Left lung (tissue), 10 donors: ENCODE data around the gene CEBPB. TPM values are rescaled to one million over a fixed set of nuclear protein-coding genes. Genes with fewer than 3 reads are reported as not detected.

Experiments
- ATAC-seq: fragments of 200-7000 bp; cut with Tn5 transposase; one replicate; pipeline ENCODE4 v1.9.1; 2020; ENCODE audit warnings: moderate library complexity
- DNase-seq, 4 donors: peaks; one replicate each; pipeline ENCODE4 v3.0.0-alpha.2; 2013 to 2020
- H3K27ac ChIP-seq, 2 donors: fragments of 200-600 bp; sonication (generic) in 1 of 2; one replicate each; pipeline versions ENCODE4 v1.5.0 to v1.8.0; 2020 to 2021
- H3K27me3 ChIP-seq, 2 donors: fragments of 200-600 bp; sonication (generic) in 1 of 2; one replicate each; pipeline versions ENCODE4 v1.5.0 to v1.8.0; 2020 to 2021
- H3K36me3 ChIP-seq, 2 donors: fragments of 200-600 bp; sonication (generic) in 1 of 2; one replicate each; pipeline versions ENCODE4 v1.5.0 to v1.8.0; 2020 to 2021
- H3K4me1 ChIP-seq, 2 donors: fragments of 200-600 bp; one replicate each; pipeline ENCODE4 v1.8.0; 2021
- H3K4me3 ChIP-seq, 2 donors: fragments of 200-600 bp; sonication (generic) in 1 of 2; one replicate each; pipeline versions ENCODE4 v1.5.0 to v1.8.0; 2020 to 2021; ENCODE audit warnings: mild to moderate bottlenecking in 1 of 2
- H3K9me3 ChIP-seq, 2 donors: fragments of 200-600 bp; sonication (generic) in 1 of 2; one replicate each; pipeline versions ENCODE4 v1.5.0 to v1.8.0; 2020 to 2021
- CTCF ChIP-seq, 2 donors: fragments of 200-600 bp; sonication (generic) in 1 of 2; IDR thresholded peaks; one replicate each; pipeline versions ENCODE4 v1.5.0 to v1.8.0; 2021; ENCODE audit warnings: antibody characterized with exemption in 2 of 2
- intact Hi-C, 2 donors: fragments of 100-400 bp; cut with DNase I; formaldehyde crosslinking; loops; one replicate each; pipeline versions ENCODE4 v1.11.2 to v1.14.2; 2022
- polyA plus RNA-seq, 6 donors: library from polyadenylated mRNA; unstranded; fragments of 120-200 nt; gene quantifications; one replicate each; pipeline ENCODE4 v1.2.1, GENCODE V29; 2013; ENCODE audit not compliant: insufficient read length in 6 of 6
- total RNA-seq, 2 donors: library from RNA; stranded (reverse); fragmentation: NEBNext Ultra II Directional; extraction: Animal tissue kit (Norgen Biotek cat#: 25700); gene quantifications; one replicate each; pipeline ENCODE4 v1.2.1, GENCODE V29; 2021
- donor health status: DM: no; HTN: yes; CAD: no.
- donor health status: DM: no; HTN: no; CAD: no.

The CEBPB gene
- total and polyA plus RNA-seq, 8 donors: 23.0 to 266 (median 45.5) TPM

- Histone ChIP-seq H3K4me3 (peak overlapping the region; percentile 72 to 75), H3K27ac (peak overlapping the region; percentile 99), H3K36me3 (peaks cover 0 to 33% of the 10 kb centered on the region in 2 donors), H3K27me3 (no peaks in the 10 kb centered on the region), H3K9me3 (no peaks in the 10 kb centered on the region), H3K4me1 (peaks cover 11 to 75% of the 10 kb centered on the region in 2 donors)
- peak; percentile 7 for ATAC-seq
- DNase-seq: peak in 2 of 4 donors; percentile 85 to 96
- TF ChIP-seq CTCF (IDR thresholded peaks at IDR 0.05): no peak
- intact Hi-C loops: no loop called here
These were observed 474 bp downstream of the CEBPB start for GRCh38 chr20:50191065-50191543.

- Histone ChIP-seq H3K9me3 (no peaks in the 10 kb centered on the region), H3K27ac (peak overlapping the region; percentile 99), H3K4me1 (peaks cover 11 to 75% of the 10 kb centered on the region in 2 donors), H3K36me3 (peaks cover 0 to 33% of the 10 kb centered on the region in 2 donors), H3K4me3 (peak overlapping the region; percentile 72 to 75), H3K27me3 (no peaks in the 10 kb centered on the region)
- ATAC-seq: no peak
- TF ChIP-seq CTCF (IDR thresholded peaks at IDR 0.05): peak; percentile 31 to 48
- DNase-seq: peak in 2 of 4 donors; percentile 58 to 87
- intact Hi-C loops: no loop called here
These were observed 1.1 kb downstream of the CEBPB start for GRCh38 chr20:50191544-50192363.

- Histone ChIP-seq H3K27me3 (no peaks in the 10 kb centered on the region), H3K4me3 (peak overlapping the region; percentile 72 to 75), H3K36me3 (peaks cover 0 to 33% of the 10 kb centered on the region in 2 donors), H3K9me3 (no peaks in the 10 kb centered on the region), H3K27ac (peak overlapping the region; percentile 99), H3K4me1 (peaks cover 11 to 75% of the 10 kb centered on the region in 2 donors)
- intact Hi-C loops: no loop called here
- DNase-seq (peak in 3 of 4 donors; percentile 84 to 94 (median 85)), ATAC-seq (peak; percentile 10)
- no peak for TF ChIP-seq CTCF (IDR thresholded peaks at IDR 0.05)
These were observed 2.0 kb downstream of the CEBPB start for GRCh38 chr20:50192364-50193198.

- peaks cover 11 to 68% of the 10 kb centered on the region in 2 donors for H3K4me1 ChIP-seq
- DNase-seq (no peak), ATAC-seq (no peak)
- TF ChIP-seq CTCF (IDR thresholded peaks at IDR 0.05): no peak
- peak overlapping the region; percentile 99 for H3K27ac ChIP-seq
- no peaks in the 10 kb centered on the region for H3K9me3 ChIP-seq
- peak overlapping the region; percentile 72 to 75 for H3K4me3 ChIP-seq
- no peaks in the 10 kb centered on the region for H3K27me3 ChIP-seq
- peaks cover 0 to 33% of the 10 kb centered on the region in 2 donors for H3K36me3 ChIP-seq
- intact Hi-C loops: no loop called here
These were observed 2.7 kb downstream of the CEBPB start for GRCh38 chr20:50193199-50193835.
